ENCODE measurements around the gene MAST2. TPM values are rescaled to one million over a fixed set of nuclear protein-coding genes. Genes with fewer than 3 reads are reported as not detected.

The MAST2 gene
- total RNA-seq, 1 experiment from 2014 or later, result 77.0 TPM

DNA sequence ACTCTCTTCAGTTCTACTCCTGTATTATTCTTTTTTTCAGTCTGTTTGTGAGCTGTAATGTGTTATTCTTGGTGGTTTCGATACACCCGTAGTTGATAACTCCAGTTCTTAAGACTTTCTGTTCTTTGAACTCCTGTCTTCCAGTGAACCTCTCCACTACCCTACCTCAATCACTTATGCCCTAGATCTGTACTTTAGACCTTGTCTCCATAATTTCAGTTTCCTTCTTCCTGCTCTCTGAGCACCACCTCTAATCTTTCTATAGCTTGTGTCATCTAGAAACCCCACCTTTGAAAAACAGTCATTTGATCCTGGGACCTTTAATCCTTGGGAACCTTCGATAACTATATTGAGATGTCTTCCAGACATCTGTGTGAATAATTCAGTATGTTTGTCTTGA is 169.7 kb downstream of the MAST2 start:
- POLR2A ChIA-PET, result no interaction called here
- BruUV-seq (replicated peaks), result no TSS peak

DNA sequence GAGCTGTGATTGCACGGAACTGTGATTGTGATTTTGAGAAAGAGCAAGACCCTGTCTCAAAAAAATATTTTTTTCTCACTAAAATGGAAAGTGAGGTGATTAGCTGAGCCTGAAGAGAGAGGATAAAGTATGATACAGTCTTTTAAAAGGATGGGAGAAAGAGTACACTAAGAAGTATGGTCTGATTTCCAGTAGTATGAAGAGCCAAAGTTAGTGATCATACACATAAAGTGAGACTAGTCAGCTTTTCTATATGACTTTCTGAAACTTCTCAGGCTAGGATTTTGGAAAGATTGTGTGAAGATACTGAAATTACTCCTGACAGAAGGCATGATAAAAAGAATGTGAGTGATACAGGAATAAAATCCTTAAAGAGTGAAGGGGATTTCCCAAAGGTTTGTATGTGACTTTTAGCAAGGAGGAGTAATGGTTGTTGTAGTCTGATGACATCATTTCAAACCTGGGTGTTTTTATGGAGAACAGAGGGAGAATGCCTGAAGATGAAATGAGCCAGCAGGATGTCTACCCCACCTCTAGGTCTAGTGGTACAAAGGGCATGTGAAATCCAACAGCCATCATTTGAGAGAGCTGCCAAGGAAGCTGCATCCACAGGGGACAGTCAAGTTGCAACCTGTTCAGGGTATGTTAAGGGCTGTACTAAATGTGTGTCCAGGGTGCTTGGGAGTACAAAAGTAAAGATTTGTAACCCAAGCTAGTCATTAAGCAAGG is 171.3 kb downstream of the MAST2 start:
- DNase-seq (ENCODE audit: low read depth, low spot score), result no peak
- BruUV-seq (replicated peaks), result no TSS peak
- in situ Hi-C loops (cut with HindIII; ENCODE audit: low pct_unique_long_range_greater_than_20kb, low sequenced_read_pairs), result no loop called here
- H3K27me3 ChIP-seq (ENCODE audit: control insufficient read depth, insufficient read depth, low read length), result no peaks in the 10 kb centered on the region
- ChIA-PET CTCF (interaction anchor here (0.6 kb wide), 1 partner anchor 269 kb away, joined by 3 read pairs; no protein-coding TSS in a partner anchor), POLR2A (no interaction called here)
- intact Hi-C loops (cut with micrococcal nuclease; ENCODE audit: unreplicated experiment), result no loop called here
- H3K9me3 ChIP-seq (ENCODE audit: control insufficient read depth, insufficient read depth, low read depth, low read length), result no peaks in the 10 kb centered on the region
- TF ChIP-seq TCF7L2 (IDR thresholded peaks at IDR 0.05; ENCODE audit: low read depth, low read length), result no peak
- TF ChIP-seq SIN3A (IDR thresholded peaks at IDR 0.05; ENCODE audit: borderline replicate concordance, insufficient read depth, low read depth, low read length), result no peak
- TF ChIP-seq, protein P1, sequence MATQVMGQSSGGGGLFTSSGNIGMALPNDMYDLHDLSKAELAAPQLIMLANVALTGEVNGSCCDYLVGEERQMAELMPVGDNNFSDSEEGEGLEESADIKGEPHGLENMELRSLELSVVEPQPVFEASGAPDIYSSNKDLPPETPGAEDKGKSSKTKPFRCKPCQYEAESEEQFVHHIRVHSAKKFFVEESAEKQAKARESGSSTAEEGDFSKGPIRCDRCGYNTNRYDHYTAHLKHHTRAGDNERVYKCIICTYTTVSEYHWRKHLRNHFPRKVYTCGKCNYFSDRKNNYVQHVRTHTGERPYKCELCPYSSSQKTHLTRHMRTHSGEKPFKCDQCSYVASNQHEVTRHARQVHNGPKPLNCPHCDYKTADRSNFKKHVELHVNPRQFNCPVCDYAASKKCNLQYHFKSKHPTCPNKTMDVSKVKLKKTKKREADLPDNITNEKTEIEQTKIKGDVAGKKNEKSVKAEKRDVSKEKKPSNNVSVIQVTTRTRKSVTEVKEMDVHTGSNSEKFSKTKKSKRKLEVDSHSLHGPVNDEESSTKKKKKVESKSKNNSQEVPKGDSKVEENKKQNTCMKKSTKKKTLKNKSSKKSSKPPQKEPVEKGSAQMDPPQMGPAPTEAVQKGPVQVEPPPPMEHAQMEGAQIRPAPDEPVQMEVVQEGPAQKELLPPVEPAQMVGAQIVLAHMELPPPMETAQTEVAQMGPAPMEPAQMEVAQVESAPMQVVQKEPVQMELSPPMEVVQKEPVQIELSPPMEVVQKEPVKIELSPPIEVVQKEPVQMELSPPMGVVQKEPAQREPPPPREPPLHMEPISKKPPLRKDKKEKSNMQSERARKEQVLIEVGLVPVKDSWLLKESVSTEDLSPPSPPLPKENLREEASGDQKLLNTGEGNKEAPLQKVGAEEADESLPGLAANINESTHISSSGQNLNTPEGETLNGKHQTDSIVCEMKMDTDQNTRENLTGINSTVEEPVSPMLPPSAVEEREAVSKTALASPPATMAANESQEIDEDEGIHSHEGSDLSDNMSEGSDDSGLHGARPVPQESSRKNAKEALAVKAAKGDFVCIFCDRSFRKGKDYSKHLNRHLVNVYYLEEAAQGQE (IDR thresholded peaks at IDR 0.05; ENCODE audit: insufficient read depth in 1 of 2, low read depth in 2 of 2, low read length in 1 of 2), result no peak
- no peak for TF ChIP-seq POLR2AphosphoS5 (IDR thresholded peaks at IDR 0.05; ENCODE audit: low read depth, low read length)
- TF ChIP-seq CTCF (IDR thresholded peaks at IDR 0.05), result no peak
- no peaks in the 10 kb centered on the region for H3K36me3 ChIP-seq (ENCODE audit: control insufficient read depth, insufficient read depth, low read length)
- H3K4me3 ChIP-seq (ENCODE audit: low read depth in 2 of 2, low read length in 2 of 2), result no peak overlapping the region
- peaks cover 16% of the 10 kb centered on the region for H3K4me1 ChIP-seq (ENCODE audit: control insufficient read depth, insufficient read depth, low read length)
- peak overlapping the region; percentile 30; the same call in 1 of the 2 replicates for H3K27ac ChIP-seq (ENCODE audit: low read length)
- ATAC-seq, result no peak

More for the DNA sequence above, 169.7 kb downstream of the MAST2 start:
- DNase-seq (ENCODE audit: low read depth, low spot score), result no peak
- intact Hi-C loops (cut with micrococcal nuclease; ENCODE audit: unreplicated experiment) (no loop called here), in situ Hi-C loops (cut with HindIII; ENCODE audit: low pct_unique_long_range_greater_than_20kb, low sequenced_read_pairs) (no loop called here)
- Histone ChIP-seq H3K36me3 (ENCODE audit: control insufficient read depth, insufficient read depth, low read length) (no peaks in the 10 kb centered on the region), H3K4me3 (ENCODE audit: low read depth in 2 of 2, low read length in 2 of 2) (no peak overlapping the region), H3K27me3 (ENCODE audit: control insufficient read depth, insufficient read depth, low read length) (no peaks in the 10 kb centered on the region), H3K27ac (ENCODE audit: low read length) (peak overlapping the region; percentile 39; the same call in 1 of the 2 replicates), H3K9me3 (ENCODE audit: control insufficient read depth, insufficient read depth, low read depth, low read length) (no peaks in the 10 kb centered on the region), H3K4me1 (ENCODE audit: control insufficient read depth, insufficient read depth, low read length) (0 out of 2 replicates have a peak, but pooled peaks cover under 1% of the 10 kb centered on the region)
- ATAC-seq, result no peak
- CTCF ChIA-PET, result no interaction called here
- no peak for TF ChIP-seq POLR2AphosphoS5 (IDR thresholded peaks at IDR 0.05; ENCODE audit: low read depth, low read length)
- TF ChIP-seq, protein P1 (IDR thresholded peaks at IDR 0.05; ENCODE audit: insufficient read depth in 1 of 2, low read depth in 2 of 2, low read length in 1 of 2), result no peak
